HepG2 (cell line): Measurements from ENCODE around the gene AHCYL2. TPM values are rescaled to one million over a fixed set of nuclear protein-coding genes. Genes with fewer than 3 reads are reported as not detected.
A peak's percentile ranks its signal among the peaks of the same experiment; 100 is the strongest.

Experiments
- CBFB ChIP-seq: sonication (generic); formaldehyde crosslinking; IDR thresholded peaks from 2 replicates; pipeline ENCODE4 v1.4.0; 2020; ENCODE audit warnings: missing genetic modification reagents
- CREM ChIP-seq, 2 experiments: sonication (generic) in 1 of 2; formaldehyde crosslinking in 1 of 2; IDR thresholded peaks; 2 replicates each; pipeline versions ENCODE4 v1.4.0 to v1.6.1; 2016 to 2020; ENCODE audit warnings: antibody characterized with exemption in 1 of 2, mild to moderate bottlenecking in 1 of 2, missing genetic modification reagents in 1 of 2
- DNMT3B ChIP-seq: conservative IDR thresholded peaks from 2 replicates; pipeline ENCODE4 v1.6.1; 2016; ENCODE audit warnings: missing biosample characterization, control low read depth
- KDM4B ChIP-seq: sonication (generic); formaldehyde crosslinking; IDR thresholded peaks from 2 replicates; pipeline ENCODE4 v1.4.0; 2020; ENCODE audit warnings: missing genetic modification reagents
- SALL2 ChIP-seq: sonication (generic); formaldehyde crosslinking; IDR thresholded peaks from 2 replicates; pipeline ENCODE4 v1.8.1; 2023; ENCODE audit warnings: mild to moderate bottlenecking, missing genetic modification reagents, inconsistent platforms
- TGIF2 ChIP-seq: IDR thresholded peaks from 2 replicates; pipeline ENCODE4 v1.6.1; 2016; ENCODE audit warnings: control low read depth, missing compliant biosample characterization
- TMF1 ChIP-seq: sonication (generic); formaldehyde crosslinking; IDR thresholded peaks from 2 replicates; pipeline ENCODE4 v1.8.1; 2022; ENCODE audit warnings: low read depth, missing genetic modification reagents
- ZNF33B ChIP-seq: sonication (generic); formaldehyde crosslinking; IDR thresholded peaks from 2 replicates; pipeline ENCODE4 v1.5.1; 2020; ENCODE audit warnings: mild to moderate bottlenecking, missing genetic modification reagents
- ZNF556 ChIP-seq: sonication (generic); formaldehyde crosslinking; IDR thresholded peaks from 2 replicates; pipeline ENCODE4 v1.4.0; 2020; ENCODE audit warnings: mild to moderate bottlenecking, missing genetic modification reagents, borderline replicate concordance
- polyA plus RNA-seq, 8 experiments: library from polyadenylated mRNA; depleted of rRNA in 3 of 8; stranded (reverse) in 7 of 8; unstranded in 1 of 8; fragments of >200 nt; fragmentation: Illumina TruSeq in 4 of 8; extraction: Trizol in 4 of 8; gene quantifications; 2 replicates each; pipeline versions ENCODE4 v1.2.1 to v1.2.3, GENCODE V29; 2011 to 2016; ENCODE audit warnings: low read depth in 4 of 8, missing spikeins in 1 of 8, mixed read lengths in 1 of 8; ENCODE audit not compliant: insufficient read depth in 1 of 8
- total RNA-seq, 5 experiments: library from RNA; depleted of rRNA; stranded (reverse); fragments of >200 nt; fragmentation: Illumina TruSeq; extraction: Trizol; gene quantifications; 2 replicates each; pipeline ENCODE4 v1.2.3, GENCODE V29; 2016; ENCODE audit warnings: low read depth in 1 of 5
- TF ChIP-seq, protein P1 (sequence below): IDR thresholded peaks from 2 replicates; pipeline ENCODE4 v1.4.0; 2020; ENCODE audit warnings: mild to moderate bottlenecking, missing genetic modification reagents
- TF ChIP-seq, protein P2 (sequence below): IDR thresholded peaks from 2 replicates; pipeline ENCODE4 v1.6.1; 2016; ENCODE audit warnings: missing genetic modification reagents, missing compliant biosample characterization
- TF ChIP-seq, protein P3 (sequence below): IDR thresholded peaks from 2 replicates; pipeline ENCODE4 v1.6.1; 2016; ENCODE audit warnings: mild to moderate bottlenecking
- TF ChIP-seq, protein P4 (sequence below): sonication (generic); formaldehyde crosslinking; IDR thresholded peaks from 2 replicates; pipeline ENCODE4 v1.4.0; 2020; ENCODE audit warnings: missing genetic modification reagents, borderline replicate concordance
- TF ChIP-seq, protein P5 (sequence below): sonication (generic); formaldehyde crosslinking; IDR thresholded peaks from 2 replicates; pipeline ENCODE4; 2020; ENCODE audit warnings: missing genetic modification reagents, mild to moderate bottlenecking, borderline replicate concordance
- TF ChIP-seq, protein P6 (sequence below): sonication (generic); formaldehyde crosslinking; IDR thresholded peaks from 2 replicates; pipeline ENCODE4 v1.4.0; 2020; ENCODE audit warnings: missing genetic modification reagents

The AHCYL2 gene
- total and polyA plus RNA-seq, 2 of the 13 experiments (the other 11 are each of a cell fraction or from before 2014, with no cell fraction given): 9.5 to 14.7 TPM

DNA sequence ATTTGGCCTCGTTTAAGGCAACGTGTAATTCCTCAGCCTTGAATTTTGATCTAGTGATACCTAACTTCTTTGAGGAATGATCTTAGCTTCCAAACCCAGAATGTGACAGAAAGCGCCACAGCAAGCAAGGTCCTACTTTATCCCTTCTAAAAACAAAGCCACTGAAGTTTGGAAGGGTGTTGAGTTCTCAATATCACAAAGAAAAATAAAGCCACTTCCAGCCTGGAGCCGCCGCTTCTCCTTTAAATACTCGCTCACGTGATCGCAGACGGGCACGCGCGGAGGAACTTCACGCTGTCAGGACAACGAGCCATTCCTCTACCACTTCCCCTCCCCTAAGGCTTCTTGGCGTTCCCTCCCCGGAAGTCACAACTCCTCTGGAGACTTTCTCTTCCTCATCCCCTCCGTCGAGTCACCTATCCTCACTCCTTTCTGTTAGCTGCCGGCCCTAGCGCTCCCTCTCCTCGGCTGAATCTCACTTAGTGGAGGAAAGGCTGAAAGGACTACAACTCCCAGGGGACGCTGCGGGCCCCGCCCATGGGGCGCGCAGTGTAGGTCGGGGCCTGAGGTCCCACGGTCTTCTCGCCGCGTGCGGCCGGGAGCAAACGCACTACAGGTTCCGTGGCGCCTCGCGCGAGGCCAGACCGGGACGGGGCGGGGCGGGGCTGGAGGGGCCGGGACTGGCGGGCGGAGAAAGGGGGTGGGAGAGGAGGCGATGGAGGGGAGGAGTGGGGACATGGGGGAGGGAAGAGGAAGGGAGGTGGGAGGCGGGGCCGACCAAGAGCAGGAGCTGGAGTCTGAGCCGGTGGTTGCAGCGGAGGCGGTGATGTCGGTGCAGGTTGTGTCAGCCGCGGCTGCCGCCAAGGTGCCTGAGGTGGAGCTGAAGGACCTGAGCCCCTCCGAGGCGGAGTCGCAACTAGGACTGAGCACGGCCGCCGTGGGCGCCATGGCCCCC lies at the start of gene AHCYL2 (continued):
- TF ChIP-seq, protein P1, sequence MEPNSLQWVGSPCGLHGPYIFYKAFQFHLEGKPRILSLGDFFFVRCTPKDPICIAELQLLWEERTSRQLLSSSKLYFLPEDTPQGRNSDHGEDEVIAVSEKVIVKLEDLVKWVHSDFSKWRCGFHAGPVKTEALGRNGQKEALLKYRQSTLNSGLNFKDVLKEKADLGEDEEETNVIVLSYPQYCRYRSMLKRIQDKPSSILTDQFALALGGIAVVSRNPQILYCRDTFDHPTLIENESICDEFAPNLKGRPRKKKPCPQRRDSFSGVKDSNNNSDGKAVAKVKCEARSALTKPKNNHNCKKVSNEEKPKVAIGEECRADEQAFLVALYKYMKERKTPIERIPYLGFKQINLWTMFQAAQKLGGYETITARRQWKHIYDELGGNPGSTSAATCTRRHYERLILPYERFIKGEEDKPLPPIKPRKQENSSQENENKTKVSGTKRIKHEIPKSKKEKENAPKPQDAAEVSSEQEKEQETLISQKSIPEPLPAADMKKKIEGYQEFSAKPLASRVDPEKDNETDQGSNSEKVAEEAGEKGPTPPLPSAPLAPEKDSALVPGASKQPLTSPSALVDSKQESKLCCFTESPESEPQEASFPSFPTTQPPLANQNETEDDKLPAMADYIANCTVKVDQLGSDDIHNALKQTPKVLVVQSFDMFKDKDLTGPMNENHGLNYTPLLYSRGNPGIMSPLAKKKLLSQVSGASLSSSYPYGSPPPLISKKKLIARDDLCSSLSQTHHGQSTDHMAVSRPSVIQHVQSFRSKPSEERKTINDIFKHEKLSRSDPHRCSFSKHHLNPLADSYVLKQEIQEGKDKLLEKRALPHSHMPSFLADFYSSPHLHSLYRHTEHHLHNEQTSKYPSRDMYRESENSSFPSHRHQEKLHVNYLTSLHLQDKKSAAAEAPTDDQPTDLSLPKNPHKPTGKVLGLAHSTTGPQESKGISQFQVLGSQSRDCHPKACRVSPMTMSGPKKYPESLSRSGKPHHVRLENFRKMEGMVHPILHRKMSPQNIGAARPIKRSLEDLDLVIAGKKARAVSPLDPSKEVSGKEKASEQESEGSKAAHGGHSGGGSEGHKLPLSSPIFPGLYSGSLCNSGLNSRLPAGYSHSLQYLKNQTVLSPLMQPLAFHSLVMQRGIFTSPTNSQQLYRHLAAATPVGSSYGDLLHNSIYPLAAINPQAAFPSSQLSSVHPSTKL (CRISPR knock-in tag): peak; percentile 7; the same call in 1 of the 2 replicates
- TF ChIP-seq DNMT3B (CRISPR knock-in tag) (0 out of 2 replicates have a peak, but pooled peaks have one; percentile 17), SALL2 (CRISPR knock-in tag) (peak; percentile 10; the same call in 1 of the 2 replicates), CBFB (CRISPR knock-in tag) (peak; percentile 72; the same call in 1 of the 2 replicates), CREM (IDR thresholded peaks at IDR 0.05) (peak; percentile 97), CREM (CRISPR knock-in tag; IDR thresholded peaks at IDR 0.05) (no peak), ZNF556 (CRISPR knock-in tag) (0 out of 2 replicates have a peak, but pooled peaks have one; percentile 46), TMF1 (CRISPR knock-in tag) (0 out of 2 replicates have a peak, but pooled peaks have one; percentile 36), KDM4B (no peak), TGIF2 (CRISPR knock-in tag) (peak; percentile 22; the same call in 1 of the 2 replicates), ZNF33B (CRISPR knock-in tag) (peak; percentile 83; the same call in 1 of the 2 replicates)
- TF ChIP-seq, protein P2, sequence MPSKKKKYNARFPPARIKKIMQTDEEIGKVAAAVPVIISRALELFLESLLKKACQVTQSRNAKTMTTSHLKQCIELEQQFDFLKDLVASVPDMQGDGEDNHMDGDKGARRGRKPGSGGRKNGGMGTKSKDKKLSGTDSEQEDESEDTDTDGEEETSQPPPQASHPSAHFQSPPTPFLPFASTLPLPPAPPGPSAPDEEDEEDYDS (CRISPR knock-in tag): peak; percentile 35; the same call in 1 of the 2 replicates
- TF ChIP-seq, protein P3, sequence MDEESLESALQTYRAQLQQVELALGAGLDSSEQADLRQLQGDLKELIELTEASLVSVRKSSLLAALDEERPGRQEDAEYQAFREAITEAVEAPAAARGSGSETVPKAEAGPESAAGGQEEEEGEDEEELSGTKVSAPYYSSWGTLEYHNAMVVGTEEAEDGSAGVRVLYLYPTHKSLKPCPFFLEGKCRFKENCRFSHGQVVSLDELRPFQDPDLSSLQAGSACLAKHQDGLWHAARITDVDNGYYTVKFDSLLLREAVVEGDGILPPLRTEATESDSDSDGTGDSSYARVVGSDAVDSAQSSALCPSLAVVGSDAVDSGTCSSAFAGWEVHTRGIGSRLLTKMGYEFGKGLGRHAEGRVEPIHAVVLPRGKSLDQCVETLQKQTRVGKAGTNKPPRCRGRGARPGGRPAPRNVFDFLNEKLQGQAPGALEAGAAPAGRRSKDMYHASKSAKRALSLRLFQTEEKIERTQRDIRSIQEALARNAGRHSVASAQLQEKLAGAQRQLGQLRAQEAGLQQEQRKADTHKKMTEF (CRISPR knock-in tag): peak; percentile 32; the same call in 1 of the 2 replicates
- TF ChIP-seq, protein P4, sequence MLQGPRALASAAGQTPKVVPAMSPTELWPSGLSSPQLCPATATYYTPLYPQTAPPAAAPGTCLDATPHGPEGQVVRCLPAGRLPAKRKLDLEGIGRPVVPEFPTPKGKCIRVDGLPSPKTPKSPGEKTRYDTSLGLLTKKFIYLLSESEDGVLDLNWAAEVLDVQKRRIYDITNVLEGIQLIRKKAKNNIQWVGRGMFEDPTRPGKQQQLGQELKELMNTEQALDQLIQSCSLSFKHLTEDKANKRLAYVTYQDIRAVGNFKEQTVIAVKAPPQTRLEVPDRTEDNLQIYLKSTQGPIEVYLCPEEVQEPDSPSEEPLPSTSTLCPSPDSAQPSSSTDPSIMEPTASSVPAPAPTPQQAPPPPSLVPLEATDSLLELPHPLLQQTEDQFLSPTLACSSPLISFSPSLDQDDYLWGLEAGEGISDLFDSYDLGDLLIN (CRISPR knock-in tag): no peak
- TF ChIP-seq, protein P5, sequence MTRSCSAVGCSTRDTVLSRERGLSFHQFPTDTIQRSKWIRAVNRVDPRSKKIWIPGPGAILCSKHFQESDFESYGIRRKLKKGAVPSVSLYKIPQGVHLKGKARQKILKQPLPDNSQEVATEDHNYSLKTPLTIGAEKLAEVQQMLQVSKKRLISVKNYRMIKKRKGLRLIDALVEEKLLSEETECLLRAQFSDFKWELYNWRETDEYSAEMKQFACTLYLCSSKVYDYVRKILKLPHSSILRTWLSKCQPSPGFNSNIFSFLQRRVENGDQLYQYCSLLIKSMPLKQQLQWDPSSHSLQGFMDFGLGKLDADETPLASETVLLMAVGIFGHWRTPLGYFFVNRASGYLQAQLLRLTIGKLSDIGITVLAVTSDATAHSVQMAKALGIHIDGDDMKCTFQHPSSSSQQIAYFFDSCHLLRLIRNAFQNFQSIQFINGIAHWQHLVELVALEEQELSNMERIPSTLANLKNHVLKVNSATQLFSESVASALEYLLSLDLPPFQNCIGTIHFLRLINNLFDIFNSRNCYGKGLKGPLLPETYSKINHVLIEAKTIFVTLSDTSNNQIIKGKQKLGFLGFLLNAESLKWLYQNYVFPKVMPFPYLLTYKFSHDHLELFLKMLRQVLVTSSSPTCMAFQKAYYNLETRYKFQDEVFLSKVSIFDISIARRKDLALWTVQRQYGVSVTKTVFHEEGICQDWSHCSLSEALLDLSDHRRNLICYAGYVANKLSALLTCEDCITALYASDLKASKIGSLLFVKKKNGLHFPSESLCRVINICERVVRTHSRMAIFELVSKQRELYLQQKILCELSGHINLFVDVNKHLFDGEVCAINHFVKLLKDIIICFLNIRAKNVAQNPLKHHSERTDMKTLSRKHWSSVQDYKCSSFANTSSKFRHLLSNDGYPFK (CRISPR knock-in tag): peak; percentile 63; the same call in 1 of the 2 replicates
- TF ChIP-seq, protein P6, sequence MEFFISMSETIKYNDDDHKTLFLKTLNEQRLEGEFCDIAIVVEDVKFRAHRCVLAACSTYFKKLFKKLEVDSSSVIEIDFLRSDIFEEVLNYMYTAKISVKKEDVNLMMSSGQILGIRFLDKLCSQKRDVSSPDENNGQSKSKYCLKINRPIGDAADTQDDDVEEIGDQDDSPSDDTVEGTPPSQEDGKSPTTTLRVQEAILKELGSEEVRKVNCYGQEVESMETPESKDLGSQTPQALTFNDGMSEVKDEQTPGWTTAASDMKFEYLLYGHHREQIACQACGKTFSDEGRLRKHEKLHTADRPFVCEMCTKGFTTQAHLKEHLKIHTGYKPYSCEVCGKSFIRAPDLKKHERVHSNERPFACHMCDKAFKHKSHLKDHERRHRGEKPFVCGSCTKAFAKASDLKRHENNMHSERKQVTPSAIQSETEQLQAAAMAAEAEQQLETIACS (CRISPR knock-in tag): peak; percentile 83
